Endothelial cell of hepatic sinusoid (primary cell): ENCODE measurements around the gene GALNT14.

Experiments
- in situ Hi-C: cut with HindIII; loops from 2 replicates; pipeline ENCODE4 v1.10.0; 2017; ENCODE audit warnings: low sequenced_read_pairs

Gene GALNT14

GRCh38 chr2:30986231-30986580 is 152.0 kb downstream of the GALNT14 start:
- in situ Hi-C loops, result no loop called here

GRCh38 chr2:30985493-30986230 is 152.6 kb downstream of the GALNT14 start:
- in situ Hi-C loops, result no loop called here

- in situ Hi-C loops, result no loop called here
These were observed 154.1 kb downstream of the GALNT14 start for GRCh38 chr2:30984148-30984547.

GRCh38 chr2:30981510-30981909 is 156.7 kb downstream of the GALNT14 start:
- in situ Hi-C loops, result no loop called here

GRCh38 chr2:30981096-30981495 is 157.1 kb downstream of the GALNT14 start:
- in situ Hi-C loops, result no loop called here

GRCh38 chr2:30979822-30980245 is 158.4 kb downstream of the GALNT14 start:
- in situ Hi-C loops, result no loop called here

- in situ Hi-C loops, result no loop called here
These were observed 159.4 kb downstream of the GALNT14 start for GRCh38 chr2:30978854-30979253.

GRCh38 chr2:30978044-30978443 is 160.2 kb downstream of the GALNT14 start:
- in situ Hi-C loops, result no loop called here

- in situ Hi-C loops, result no loop called here
These were observed 163.1 kb downstream of the GALNT14 start for GRCh38 chr2:30975156-30975555.

GRCh38 chr2:30974554-30974953 is 163.7 kb downstream of the GALNT14 start:
- in situ Hi-C loops, result no loop called here

GRCh38 chr2:30974092-30974491 is 164.1 kb downstream of the GALNT14 start:
- in situ Hi-C loops, result no loop called here

GRCh38 chr2:30971231-30972025 is 166.8 kb downstream of the GALNT14 start:
- in situ Hi-C loops, result no loop called here

- in situ Hi-C loops, result no loop called here
These were observed 169.4 kb downstream of the GALNT14 start for GRCh38 chr2:30968660-30969397.

- in situ Hi-C loops, result no loop called here
These were observed 171.5 kb downstream of the GALNT14 start for GRCh38 chr2:30966786-30967185.

- in situ Hi-C loops, result no loop called here
These were observed 173.2 kb downstream of the GALNT14 start for GRCh38 chr2:30965022-30965531.

- in situ Hi-C loops, result no loop called here
These were observed 173.8 kb downstream of the GALNT14 start for GRCh38 chr2:30964334-30965005.

- in situ Hi-C loops, result no loop called here
These were observed 175.1 kb downstream of the GALNT14 start for GRCh38 chr2:30963184-30963583.

GRCh38 chr2:30960213-30960612 is 178.0 kb downstream of the GALNT14 start:
- in situ Hi-C loops, result no loop called here

- in situ Hi-C loops, result no loop called here
These were observed 178.6 kb downstream of the GALNT14 start for GRCh38 chr2:30959653-30960052.

GRCh38 chr2:30958918-30959265 is 179.3 kb downstream of the GALNT14 start:
- in situ Hi-C loops, result no loop called here
